Sigmoid colon (tissue), 7 donors: ENCODE measurements around the gene ASMTL. TPM values are rescaled to one million over a fixed set of nuclear protein-coding genes. Genes with fewer than 3 reads are reported as not detected.

ENCODE experiments used
- DNase-seq: peaks from one replicate; pipeline ENCODE4 v3.0.0-alpha.2; 2019
- H3K27ac ChIP-seq, 4 donors: fragments of 200-600 bp; sonication (generic); one replicate each; pipeline ENCODE4 v1.5.1; 2016 to 2019; ENCODE audit warnings: mild to moderate bottlenecking in 1 of 4
- H3K27me3 ChIP-seq, 3 donors: fragments of 200-600 bp; sonication (generic); one replicate each; pipeline ENCODE4 v1.5.1; 2019; ENCODE audit warnings: mild to moderate bottlenecking in 1 of 3
- H3K36me3 ChIP-seq, 4 donors: fragments of 200-600 bp; sonication (generic); one replicate each; pipeline ENCODE4 v1.5.1; 2016 to 2019
- H3K4me1 ChIP-seq, 4 donors: fragments of 200-600 bp; sonication (generic); one replicate each; pipeline ENCODE4 v1.5.1; 2017 to 2019
- H3K4me3 ChIP-seq, 4 donors: fragments of 200-600 bp; sonication (generic); one replicate each; pipeline ENCODE4 v1.5.1; 2017 to 2019; ENCODE audit warnings: mild to moderate bottlenecking in 2 of 4, moderate library complexity in 1 of 4
- H3K9me3 ChIP-seq, 4 donors: fragments of 200-600 bp in 3 of 4; sonication (generic) in 3 of 4; one replicate each; pipeline versions ENCODE4 v1.5.1 to v1.6.1; 2013 to 2019
- EP300 ChIP-seq, 4 donors: sonication (generic); formaldehyde crosslinking; IDR thresholded peaks; one replicate each; pipeline ENCODE4 v1.6.1; 2017; ENCODE audit warnings: antibody characterized with exemption in 4 of 4
- POLR2A ChIP-seq, 2 donors: fragments of 450-650 bp; IDR thresholded peaks; one replicate each; pipeline ENCODE4 v1.6.1; 2016; ENCODE audit warnings: antibody characterized with exemption in 2 of 2, mild to moderate bottlenecking in 2 of 2, moderate library complexity in 2 of 2
- POLR2AphosphoS5 ChIP-seq, 4 donors: sonication (generic); formaldehyde crosslinking; IDR thresholded peaks; one replicate each; pipeline ENCODE4 v1.6.1; 2017; ENCODE audit warnings: antibody characterized with exemption in 4 of 4
- WGBS, 2 donors: extraction: QIAGEN DNeasy Blood & Tissue Kit; methylation state at CpG; one replicate each; pipeline ENCODE4 v1.1.7; 2013; 5-methylcytosine and 5-hydroxymethylcytosine counted together
- intact Hi-C: fragments of 100-400 bp; cut with DNase I; formaldehyde crosslinking; loops from one replicate; pipeline ENCODE4 v1.15.1; 2023
- polyA plus RNA-seq, 3 donors: library from polyadenylated mRNA; stranded (reverse); fragments of 200-250 nt; gene quantifications; one replicate each; pipeline ENCODE4 v1.2.3, GENCODE V29; 2013
- total RNA-seq, 4 donors: library from RNA; depleted of rRNA; stranded (reverse); fragments of >200 nt; gene quantifications; one replicate each; pipeline ENCODE4 v1.1.0, GENCODE V29; 2016
- TF ChIP-seq, protein P1 (sequence below), 4 experiments: fragments of 450-650 bp in 3 of 4; fragments of 200-600 bp in 1 of 4; IDR thresholded peaks; one replicate each; pipeline ENCODE4 v1.5.1; 2016 to 2019; ENCODE audit warnings: antibody characterized with exemption in 4 of 4, mild to moderate bottlenecking in 3 of 4, moderate library complexity in 2 of 4
- donor health status: healthy with polysubstance abuse.
- donor health status: Bipolar disorder and iron deficiency.
- donor health status: healthy.

The ASMTL gene
- total and polyA plus RNA-seq, 7 donors: 11.8 to 30.6 (median 24.0) TPM

GRCh38 chrX:1421433-1422134 is 31.1 kb downstream of the ASMTL start:
- no peaks in the 10 kb centered on the region for H3K4me1 ChIP-seq
- 97% methylated on average over 19 of the region's 19 CpGs for WGBS, 2 donors
- H3K9me3 ChIP-seq: peaks cover 0 to 8% (median 6%) of the 10 kb centered on the region in 4 donors
- no peak overlapping the region for H3K27ac ChIP-seq
- peaks cover 15 to 71% (median 27%) of the 10 kb centered on the region in 4 donors for H3K36me3 ChIP-seq
- TF ChIP-seq POLR2AphosphoS5 (IDR thresholded peaks at IDR 0.05): no peak
- TF ChIP-seq, protein P1, sequence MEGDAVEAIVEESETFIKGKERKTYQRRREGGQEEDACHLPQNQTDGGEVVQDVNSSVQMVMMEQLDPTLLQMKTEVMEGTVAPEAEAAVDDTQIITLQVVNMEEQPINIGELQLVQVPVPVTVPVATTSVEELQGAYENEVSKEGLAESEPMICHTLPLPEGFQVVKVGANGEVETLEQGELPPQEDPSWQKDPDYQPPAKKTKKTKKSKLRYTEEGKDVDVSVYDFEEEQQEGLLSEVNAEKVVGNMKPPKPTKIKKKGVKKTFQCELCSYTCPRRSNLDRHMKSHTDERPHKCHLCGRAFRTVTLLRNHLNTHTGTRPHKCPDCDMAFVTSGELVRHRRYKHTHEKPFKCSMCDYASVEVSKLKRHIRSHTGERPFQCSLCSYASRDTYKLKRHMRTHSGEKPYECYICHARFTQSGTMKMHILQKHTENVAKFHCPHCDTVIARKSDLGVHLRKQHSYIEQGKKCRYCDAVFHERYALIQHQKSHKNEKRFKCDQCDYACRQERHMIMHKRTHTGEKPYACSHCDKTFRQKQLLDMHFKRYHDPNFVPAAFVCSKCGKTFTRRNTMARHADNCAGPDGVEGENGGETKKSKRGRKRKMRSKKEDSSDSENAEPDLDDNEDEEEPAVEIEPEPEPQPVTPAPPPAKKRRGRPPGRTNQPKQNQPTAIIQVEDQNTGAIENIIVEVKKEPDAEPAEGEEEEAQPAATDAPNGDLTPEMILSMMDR (IDR thresholded peaks at IDR 0.05): no peak
- no peak for TF ChIP-seq EP300 (IDR thresholded peaks at IDR 0.05)
- TF ChIP-seq POLR2A (IDR thresholded peaks at IDR 0.05): no peak
- peak; percentile 52 for DNase-seq
- no peaks in the 10 kb centered on the region for H3K27me3 ChIP-seq
- intact Hi-C loops: no loop called here
- no peak overlapping the region for H3K4me3 ChIP-seq

DNA sequence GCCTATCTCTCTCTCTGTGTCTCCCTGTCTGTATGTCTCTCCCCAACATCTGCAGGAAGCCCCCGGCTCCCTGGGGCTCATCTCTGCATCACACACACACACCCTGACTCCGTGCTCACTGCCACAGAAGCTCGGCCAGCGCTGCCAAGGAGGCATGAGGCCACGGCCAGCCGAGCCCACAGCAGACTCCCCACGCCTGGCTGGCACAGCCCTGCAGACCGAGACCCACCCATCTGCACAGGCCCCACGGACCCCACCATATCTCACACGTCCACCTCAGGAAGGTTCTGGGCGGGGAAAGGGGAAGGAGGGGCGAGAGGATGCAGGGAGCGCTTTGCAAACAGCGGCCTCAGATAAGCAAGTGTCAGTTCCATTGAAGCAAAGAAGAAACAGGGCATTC is 32.3 kb downstream of the ASMTL start:
- 76 to 82% methylated on average over 14 of the region's 14 CpGs for WGBS, 2 donors
- Histone ChIP-seq H3K27ac (no peak overlapping the region), H3K4me1 (no peaks in the 10 kb centered on the region), H3K36me3 (peaks cover 14 to 66% (median 23%) of the 10 kb centered on the region in 4 donors), H3K9me3 (peaks cover 0 to 8% (median 6%) of the 10 kb centered on the region in 4 donors), H3K27me3 (no peaks in the 10 kb centered on the region), H3K4me3 (no peak overlapping the region)
- no peak for TF ChIP-seq POLR2A (IDR thresholded peaks at IDR 0.05)
- TF ChIP-seq, protein P1 (IDR thresholded peaks at IDR 0.05): no peak
- TF ChIP-seq POLR2AphosphoS5 (IDR thresholded peaks at IDR 0.05): no peak
- TF ChIP-seq EP300 (IDR thresholded peaks at IDR 0.05): no peak
- intact Hi-C loops: no loop called here
- peak; percentile 57 for DNase-seq

DNA sequence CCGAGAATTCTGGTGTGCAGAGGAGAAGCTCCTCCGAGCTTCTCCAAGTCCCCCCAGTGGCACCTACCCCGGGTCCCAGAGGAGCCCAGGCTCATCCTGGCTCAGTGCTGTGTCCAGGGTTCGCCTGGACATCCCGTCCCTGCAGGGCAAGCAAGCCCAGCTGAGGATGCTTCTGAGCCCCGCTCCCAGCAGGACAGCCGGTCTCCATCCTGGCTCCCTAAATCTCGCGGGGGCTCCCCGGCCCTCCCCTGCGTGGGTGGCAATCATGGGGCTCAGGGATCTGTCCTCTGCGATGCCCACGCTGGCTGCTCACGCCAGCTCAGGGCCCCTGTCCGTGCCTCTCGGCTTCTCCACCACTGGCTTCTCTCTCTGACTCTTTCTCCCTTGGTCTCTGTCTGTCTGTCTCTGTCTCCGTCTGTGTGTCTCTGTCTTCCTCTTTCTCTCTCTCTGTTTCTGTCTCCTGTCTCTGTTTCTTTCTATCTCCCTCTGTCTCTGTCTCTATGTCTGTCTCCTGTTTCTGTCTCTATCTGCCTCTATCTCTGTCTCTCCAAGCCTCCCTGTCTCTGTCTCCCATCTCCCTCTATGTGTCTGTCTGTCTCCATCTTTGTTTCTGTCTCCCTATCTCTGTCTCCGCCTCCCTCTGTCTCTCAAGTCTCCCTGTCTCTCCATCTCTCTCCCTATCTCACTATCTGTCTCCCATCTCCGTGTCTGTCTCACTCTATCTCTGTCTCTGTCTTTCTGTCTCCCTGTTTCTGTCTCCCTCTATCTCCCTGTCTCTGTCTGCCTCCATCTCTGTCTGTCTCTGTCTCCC is 33.0 kb downstream of the ASMTL start:
- TF ChIP-seq, protein P1 (IDR thresholded peaks at IDR 0.05): no peak
- TF ChIP-seq EP300 (IDR thresholded peaks at IDR 0.05) (no peak), POLR2AphosphoS5 (IDR thresholded peaks at IDR 0.05) (no peak), POLR2A (IDR thresholded peaks at IDR 0.05) (no peak)
- H3K36me3 ChIP-seq: peaks cover 9 to 60% (median 19%) of the 10 kb centered on the region in 4 donors
- H3K9me3 ChIP-seq: peaks cover 0 to 8% (median 6%) of the 10 kb centered on the region in 4 donors
- WGBS, 2 donors: 92 to 94% methylated on average over 19 of the region's 19 CpGs
- H3K4me1 ChIP-seq: no peaks in the 10 kb centered on the region
- no peaks in the 10 kb centered on the region for H3K27me3 ChIP-seq
- peak; percentile 61 for DNase-seq
- intact Hi-C loops: no loop called here
- no peak overlapping the region for H3K27ac ChIP-seq
- H3K4me3 ChIP-seq: no peak overlapping the region

GRCh38 chrX:1418901-1419544 is 33.7 kb downstream of the ASMTL start:
- intact Hi-C loops: no loop called here
- peaks cover 9 to 64% (median 21%) of the 10 kb centered on the region in 4 donors for H3K36me3 ChIP-seq

More at GRCh38 chrX:1418901-1419544, 33.7 kb downstream of the ASMTL start:
- TF ChIP-seq POLR2AphosphoS5 (IDR thresholded peaks at IDR 0.05): no peak
- TF ChIP-seq, protein P1 (IDR thresholded peaks at IDR 0.05): no peak
- no peak for TF ChIP-seq POLR2A (IDR thresholded peaks at IDR 0.05)
- TF ChIP-seq EP300 (IDR thresholded peaks at IDR 0.05): no peak
- Histone ChIP-seq H3K27me3 (no peaks in the 10 kb centered on the region), H3K27ac (no peak overlapping the region), H3K4me3 (no peak overlapping the region), H3K4me1 (no peaks in the 10 kb centered on the region), H3K9me3 (peaks cover 0 to 8% (median 6%) of the 10 kb centered on the region in 4 donors)
- 94 to 97% methylated on average over 29 of the region's 29 CpGs for WGBS, 2 donors
- peak; percentile 63 for DNase-seq
